PC-3 (cell line): Measurements from ENCODE around the gene GRM1.

ENCODE experiments used
- EZH2 ChIP-seq: fragments of 300-600 bp; sonication (generic); IDR thresholded peaks from one replicate; pipeline ENCODE4 v1.6.1; 2017; ENCODE audit warnings: antibody characterized with exemption, mild to moderate bottlenecking, low read length; ENCODE audit not compliant: unreplicated experiment
- EZH2phosphoT487 ChIP-seq: fragments of 300-600 bp; sonication (generic); IDR thresholded peaks from 2 replicates; pipeline ENCODE4 v1.6.1; 2018; ENCODE audit warnings: mild to moderate bottlenecking, antibody characterized with exemption, low read length, borderline replicate concordance
- TF ChIP-seq, protein P1 (sequence below): fragments of 300-600 bp; sonication (generic); conservative IDR thresholded peaks from 2 replicates; pipeline ENCODE4 v1.5.1; 2017; ENCODE audit warnings: antibody characterized with exemption, low read depth, mild to moderate bottlenecking, low read length

DNA sequence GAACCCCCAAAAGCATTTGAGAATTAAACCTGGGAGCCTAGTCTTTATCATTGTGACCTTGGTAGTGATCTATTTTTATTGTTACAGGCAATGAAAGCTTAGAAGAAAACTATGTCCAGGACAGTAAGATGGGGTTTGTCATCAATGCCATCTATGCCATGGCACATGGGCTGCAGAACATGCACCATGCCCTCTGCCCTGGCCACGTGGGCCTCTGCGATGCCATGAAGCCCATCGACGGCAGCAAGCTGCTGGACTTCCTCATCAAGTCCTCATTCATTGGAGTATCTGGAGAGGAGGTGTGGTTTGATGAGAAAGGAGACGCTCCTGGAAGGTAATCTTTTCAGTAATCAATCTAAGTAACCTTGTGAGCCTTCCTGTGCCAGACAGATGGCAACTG lies 323.3 kb downstream of the GRM1 start:
- TF ChIP-seq, protein P1, sequence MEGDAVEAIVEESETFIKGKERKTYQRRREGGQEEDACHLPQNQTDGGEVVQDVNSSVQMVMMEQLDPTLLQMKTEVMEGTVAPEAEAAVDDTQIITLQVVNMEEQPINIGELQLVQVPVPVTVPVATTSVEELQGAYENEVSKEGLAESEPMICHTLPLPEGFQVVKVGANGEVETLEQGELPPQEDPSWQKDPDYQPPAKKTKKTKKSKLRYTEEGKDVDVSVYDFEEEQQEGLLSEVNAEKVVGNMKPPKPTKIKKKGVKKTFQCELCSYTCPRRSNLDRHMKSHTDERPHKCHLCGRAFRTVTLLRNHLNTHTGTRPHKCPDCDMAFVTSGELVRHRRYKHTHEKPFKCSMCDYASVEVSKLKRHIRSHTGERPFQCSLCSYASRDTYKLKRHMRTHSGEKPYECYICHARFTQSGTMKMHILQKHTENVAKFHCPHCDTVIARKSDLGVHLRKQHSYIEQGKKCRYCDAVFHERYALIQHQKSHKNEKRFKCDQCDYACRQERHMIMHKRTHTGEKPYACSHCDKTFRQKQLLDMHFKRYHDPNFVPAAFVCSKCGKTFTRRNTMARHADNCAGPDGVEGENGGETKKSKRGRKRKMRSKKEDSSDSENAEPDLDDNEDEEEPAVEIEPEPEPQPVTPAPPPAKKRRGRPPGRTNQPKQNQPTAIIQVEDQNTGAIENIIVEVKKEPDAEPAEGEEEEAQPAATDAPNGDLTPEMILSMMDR = no peak
- no peak for TF ChIP-seq EZH2phosphoT487
- TF ChIP-seq EZH2 = no peak
